Subcutaneous adipose tissue (tissue), 4 donors: ENCODE measurements around the gene TMEM117. TPM values are rescaled to one million over a fixed set of nuclear protein-coding genes. Genes with fewer than 3 reads are reported as not detected.

Experiments used
- CTCF ChIP-seq: fragments of 450-650 bp; IDR thresholded peaks from one replicate; pipeline ENCODE4 v1.5.1; 2016; ENCODE audit warnings: low read depth, mild to moderate bottlenecking, control low read depth, antibody characterized with exemption, moderate library complexity
- total RNA-seq, 4 donors: library from RNA; depleted of rRNA; stranded (reverse); fragments of >200 nt; gene quantifications; one replicate each; pipeline ENCODE4 v1.1.0, GENCODE V29; 2016

TMEM117 gene
- total RNA-seq, 4 donors from 2014 or later: 3.8 to 9.1 (median 7.6) TPM

DNA sequence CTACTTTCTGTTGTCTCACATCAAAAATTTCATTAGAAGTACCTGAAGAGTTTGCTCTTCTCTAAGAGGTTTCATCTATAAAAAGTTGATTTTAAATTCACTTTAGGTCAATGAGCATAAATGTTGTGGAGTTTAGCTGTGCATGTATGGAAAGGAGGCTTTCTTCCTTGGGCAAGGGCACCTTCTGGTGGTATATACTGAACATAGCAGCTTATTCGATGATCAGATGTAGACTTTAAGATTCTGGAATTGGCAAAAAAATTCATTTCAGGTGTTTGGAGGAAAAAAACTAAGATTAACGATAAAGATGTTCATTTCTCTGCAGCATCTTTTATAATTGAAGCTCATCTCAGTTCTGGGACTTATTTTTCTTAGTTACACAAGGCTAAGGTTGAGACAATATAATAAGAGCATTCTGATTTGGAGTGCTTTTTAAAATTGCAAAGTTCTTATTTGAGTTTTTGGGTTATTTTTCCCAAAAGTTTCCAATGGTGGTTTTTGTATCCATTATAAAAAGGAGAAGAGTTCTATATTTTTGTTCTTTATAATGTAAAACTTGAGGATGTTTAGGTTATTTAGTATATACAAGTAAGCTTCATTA lies 46.8 kb downstream of the TMEM117 start:
- TF ChIP-seq CTCF: no peak

DNA sequence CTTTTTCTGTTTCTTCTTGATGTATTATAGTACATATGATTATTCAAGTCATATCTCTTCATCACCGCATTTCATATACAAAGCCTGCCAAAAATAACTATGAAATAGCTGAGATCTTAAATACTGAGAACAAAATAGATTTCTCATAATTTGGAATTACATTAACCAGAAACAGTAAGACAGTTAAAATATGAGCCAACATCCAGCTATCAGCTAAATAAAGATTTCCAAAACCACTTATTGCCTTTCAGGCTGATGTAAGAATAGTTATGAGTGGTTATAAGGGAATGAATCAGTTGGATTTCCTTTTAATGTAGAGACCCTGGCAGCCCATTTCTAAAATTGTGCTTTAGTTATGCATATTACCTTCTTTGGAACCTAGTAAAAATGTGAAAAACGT lies 47.4 kb downstream of the TMEM117 start:
- TF ChIP-seq CTCF: no peak

DNA sequence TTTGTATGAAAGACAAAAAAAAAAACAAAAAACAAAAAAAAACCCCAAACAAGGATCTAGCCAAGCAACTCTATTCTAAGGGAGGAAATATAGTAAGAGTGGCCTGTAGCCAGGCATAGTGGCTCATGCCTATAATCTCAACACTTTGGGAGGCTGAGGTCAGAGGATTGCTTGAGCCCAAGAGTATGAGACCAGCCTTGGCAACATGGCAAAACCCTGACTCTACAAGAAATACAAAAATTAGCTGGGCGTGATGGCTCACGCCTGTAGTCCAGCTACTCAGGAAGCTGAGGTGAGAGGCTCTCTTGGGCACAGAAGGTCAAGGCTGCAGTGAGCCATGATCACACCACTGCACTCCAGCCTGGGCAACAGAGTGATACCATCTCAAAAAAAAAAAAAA lies 47.9 kb downstream of the TMEM117 start:
- TF ChIP-seq CTCF: no peak

DNA sequence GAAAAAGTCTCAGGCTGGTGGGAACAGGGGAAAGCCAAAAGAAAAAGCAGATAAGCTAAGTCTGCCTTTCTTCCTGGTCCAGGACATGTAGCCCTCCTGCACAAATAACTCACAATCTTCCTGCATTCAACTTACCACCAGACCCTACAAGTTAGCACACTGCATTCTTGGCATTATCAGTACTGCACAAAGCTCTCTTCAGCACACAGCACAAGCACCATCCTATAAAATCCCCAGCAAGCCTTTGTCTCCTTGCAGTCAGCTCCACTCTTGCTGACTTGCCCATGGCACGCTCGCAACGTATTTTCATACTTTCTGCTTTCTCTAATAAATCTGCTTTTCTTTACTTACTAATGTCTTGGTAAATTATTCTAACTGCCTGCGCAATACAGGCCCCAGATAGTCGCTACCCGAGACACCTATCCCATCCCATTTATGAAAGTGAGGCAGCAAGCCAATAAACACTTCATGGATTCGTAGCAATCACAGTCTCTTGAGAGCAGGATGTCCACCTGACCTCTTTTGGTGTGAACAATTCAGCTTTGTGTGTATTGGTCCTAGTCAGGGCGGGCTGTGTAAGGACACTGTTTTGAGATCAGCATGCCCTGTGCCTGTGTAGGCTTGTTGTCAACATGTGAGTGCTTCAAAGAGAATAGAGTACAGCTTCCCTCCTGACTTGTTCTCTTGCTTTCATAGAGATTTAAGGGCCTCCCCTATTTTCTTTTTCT lies 49.0 kb downstream of the TMEM117 start:
- TF ChIP-seq CTCF: no peak

DNA sequence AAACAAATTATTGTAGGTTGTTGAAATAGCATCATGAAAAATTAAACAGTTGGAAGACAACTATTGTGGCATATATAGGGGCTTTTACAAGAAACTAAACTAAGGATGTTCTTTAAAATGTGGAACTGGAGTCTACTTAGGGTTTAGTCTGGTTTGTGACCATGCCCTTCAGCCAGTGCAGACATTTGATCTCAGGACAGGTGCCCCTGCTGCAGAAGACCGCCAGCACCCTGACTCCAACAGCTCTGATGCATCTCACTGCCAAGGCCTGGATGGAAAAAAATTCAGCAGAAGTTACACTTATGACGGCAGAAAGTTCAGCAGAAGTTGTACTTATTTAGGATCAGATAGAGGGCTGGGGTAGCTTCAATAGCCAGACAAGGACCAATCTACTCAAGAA lies 51.5 kb downstream of the TMEM117 start:
- TF ChIP-seq CTCF: no peak

GRCh38 chr12:43891856-43892574 lies 56.1 kb downstream of the TMEM117 start:
- no peak for TF ChIP-seq CTCF

DNA sequence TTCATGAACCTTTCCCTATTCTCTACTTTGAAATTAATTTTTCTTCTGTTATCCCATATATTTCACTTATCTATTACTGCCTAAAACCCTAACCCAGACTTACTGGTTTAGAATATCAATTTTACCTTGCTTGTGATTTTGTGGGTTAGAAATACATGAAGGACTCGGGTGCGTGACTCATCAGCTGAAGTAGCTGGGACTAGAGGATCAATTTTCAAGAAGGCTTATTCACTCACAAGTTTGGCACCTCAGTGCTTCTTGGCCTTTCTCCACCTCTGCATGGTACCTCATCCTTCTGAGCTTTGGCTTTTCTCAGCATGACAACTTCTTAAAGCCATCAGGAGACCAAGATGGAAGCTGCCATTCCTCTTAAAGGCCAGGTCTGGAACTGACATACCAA lies 57.8 kb downstream of the TMEM117 start:
- no peak for TF ChIP-seq CTCF
